ENCODE measurements around the gene UBXN11.

UBXN11 gene

GRCh38 chr1:26306290-26307229 is at the start of gene UBXN11:
TSS of gene UBXN11 (minus strand) at chr1:26306636. CDS start at chr1:26302883, 3,753 bp downstream.
- DNase-seq (ENCODE audit: low spot score), result peak; percentile 97
- TF ChIP-seq CTCF (IDR thresholded peaks at IDR 0.05; ENCODE audit: extremely low read depth, insufficient read depth, missing control alignments), result no peak
- in situ Hi-C loops (cut with MboI; ENCODE audit: low pct_unique_long_range_greater_than_20kb, low sequenced_read_pairs, unreplicated experiment), result no loop called here

GRCh38 chr1:26356106-26356505 is 49.7 kb upstream of the UBXN11 start:
- no peak for TF ChIP-seq CTCF (IDR thresholded peaks at IDR 0.05; ENCODE audit: extremely low read depth, insufficient read depth, missing control alignments)
- in situ Hi-C loops (cut with MboI; ENCODE audit: low pct_unique_long_range_greater_than_20kb, low sequenced_read_pairs, unreplicated experiment), result no loop called here
- DNase-seq (ENCODE audit: low spot score), result no peak

- TF ChIP-seq CTCF (IDR thresholded peaks at IDR 0.05; ENCODE audit: extremely low read depth, insufficient read depth, missing control alignments), result no peak
- no peak for DNase-seq (ENCODE audit: low spot score)
- in situ Hi-C loops (cut with MboI; ENCODE audit: low pct_unique_long_range_greater_than_20kb, low sequenced_read_pairs, unreplicated experiment), result no loop called here
These were observed 48.5 kb upstream of the UBXN11 start for GRCh38 chr1:26354972-26355371.

- no peak for TF ChIP-seq CTCF (IDR thresholded peaks at IDR 0.05; ENCODE audit: extremely low read depth, insufficient read depth, missing control alignments)
- DNase-seq (ENCODE audit: low spot score), result no peak
- in situ Hi-C loops (cut with MboI; ENCODE audit: low pct_unique_long_range_greater_than_20kb, low sequenced_read_pairs, unreplicated experiment), result no loop called here
These were observed 47.8 kb upstream of the UBXN11 start, which contains the start of gene CRYBG2 for GRCh38 chr1:26353976-26354820. TSS of gene CRYBG2 (minus strand) at chr1:26354130. CDS start at chr1:26346657, 7,473 bp downstream.

- no peak for TF ChIP-seq CTCF (IDR thresholded peaks at IDR 0.05; ENCODE audit: extremely low read depth, insufficient read depth, missing control alignments)
- DNase-seq (ENCODE audit: low spot score), result no peak
- in situ Hi-C loops (cut with MboI; ENCODE audit: low pct_unique_long_range_greater_than_20kb, low sequenced_read_pairs, unreplicated experiment), result no loop called here
These were observed 46.9 kb upstream of the UBXN11 start for GRCh38 chr1:26353210-26353859.

GRCh38 chr1:26352338-26352679 is 45.9 kb upstream of the UBXN11 start:
- in situ Hi-C loops (cut with MboI; ENCODE audit: low pct_unique_long_range_greater_than_20kb, low sequenced_read_pairs, unreplicated experiment), result no loop called here
- TF ChIP-seq CTCF (IDR thresholded peaks at IDR 0.05; ENCODE audit: extremely low read depth, insufficient read depth, missing control alignments), result no peak
- DNase-seq (ENCODE audit: low spot score), result no peak
